Common myeloid progenitor, CD34-positive (primary cell): ENCODE data around the gene AKT3.

ENCODE experiments used
- CTCF ChIA-PET: fragments of 350-600 bp; sonication (Branson Sonifier 250); formaldehyde crosslinking; loops from one replicate; lab custom pipeline; 2021; ENCODE audit warnings: antibody characterized with exemption; lab: Charles Lee
- POLR2A ChIA-PET: fragments of 350-600 bp; sonication (Branson Sonifier 250); formaldehyde crosslinking; loops from one replicate; lab custom pipeline; 2021; ENCODE audit warnings: antibody characterized with exemption; lab: Charles Lee
- DNase-seq, 3 donors: peaks; one replicate each; pipeline versions ENCODE4 v3.0.0 to v3.0.0-alpha.2; 2013
- H3K27ac ChIP-seq, 2 experiments: 1 replicate in 1 of 2; 2 replicates in 1 of 2; pipeline ENCODE4 v1.7.0; 2013; ENCODE audit warnings: inconsistent platforms in 2 of 2, low read length in 2 of 2, mild to moderate bottlenecking in 2 of 2, low read depth in 1 of 2, moderate library complexity in 1 of 2; ENCODE audit not compliant: severe bottlenecking in 2 of 2, insufficient read depth in 1 of 2, poor library complexity in 1 of 2
- H3K27me3 ChIP-seq, 5 experiments: replicated peaks in 2 of 5; 1 replicate in 3 of 5; 2 replicates in 2 of 5; pipeline versions ENCODE4 v1.6.1 to v1.7.0; 2013; ENCODE audit warnings: low read length in 4 of 5, mild to moderate bottlenecking in 2 of 5, moderate library complexity in 2 of 5, inconsistent platforms in 1 of 5; ENCODE audit not compliant: insufficient read depth in 5 of 5, control insufficient read depth in 4 of 5
- H3K36me3 ChIP-seq, 4 experiments: 1 replicate in 2 of 4; 2 replicates in 2 of 4; pipeline versions ENCODE4 v1.6.1 to v1.7.0; 2013; ENCODE audit warnings: low read length in 3 of 4, control low read depth in 1 of 4, mild to moderate bottlenecking in 1 of 4; ENCODE audit not compliant: control insufficient read depth in 4 of 4, insufficient read depth in 4 of 4
- H3K4me1 ChIP-seq, 4 experiments: 1 replicate in 3 of 4; 2 replicates in 1 of 4; pipeline versions ENCODE4 v1.6.1 to v1.7.1; 2013; ENCODE audit warnings: low read length in 3 of 4, mild to moderate bottlenecking in 3 of 4, control low read depth in 1 of 4, inconsistent platforms in 1 of 4, moderate library complexity in 1 of 4; ENCODE audit not compliant: control insufficient read depth in 4 of 4, insufficient read depth in 4 of 4; ENCODE audit errors: control extremely low read depth in 1 of 4
- H3K4me3 ChIP-seq, 7 experiments: 1 replicate in 4 of 7; 2 replicates in 3 of 7; pipeline versions ENCODE4 v1.5.1 to v1.7.0; 2013; ENCODE audit warnings: mild to moderate bottlenecking in 7 of 7, low read length in 6 of 7, moderate library complexity in 6 of 7, inconsistent platforms in 2 of 7, low read depth in 2 of 7, control low read depth in 1 of 7; ENCODE audit not compliant: insufficient read depth in 4 of 7, control insufficient read depth in 1 of 7; ENCODE audit errors: extremely low read depth in 1 of 7
- H3K9me3 ChIP-seq, 5 experiments: 1 replicate in 4 of 5; 2 replicates in 1 of 5; pipeline versions ENCODE4 v1.6.1 to v1.7.1; 2013; ENCODE audit warnings: low read length in 4 of 5, mild to moderate bottlenecking in 2 of 5, inconsistent platforms in 1 of 5, low read depth in 1 of 5, moderate library complexity in 1 of 5; ENCODE audit not compliant: control insufficient read depth in 4 of 5, insufficient read depth in 2 of 5; ENCODE audit errors: control extremely low read depth in 1 of 5
- WGBS: methylation state at CpG from one replicate; pipeline ENCODE4 v1.1.5; 2013; ENCODE audit not compliant: insufficient coverage; 5-methylcytosine and 5-hydroxymethylcytosine counted together

The AKT3 gene

DNA sequence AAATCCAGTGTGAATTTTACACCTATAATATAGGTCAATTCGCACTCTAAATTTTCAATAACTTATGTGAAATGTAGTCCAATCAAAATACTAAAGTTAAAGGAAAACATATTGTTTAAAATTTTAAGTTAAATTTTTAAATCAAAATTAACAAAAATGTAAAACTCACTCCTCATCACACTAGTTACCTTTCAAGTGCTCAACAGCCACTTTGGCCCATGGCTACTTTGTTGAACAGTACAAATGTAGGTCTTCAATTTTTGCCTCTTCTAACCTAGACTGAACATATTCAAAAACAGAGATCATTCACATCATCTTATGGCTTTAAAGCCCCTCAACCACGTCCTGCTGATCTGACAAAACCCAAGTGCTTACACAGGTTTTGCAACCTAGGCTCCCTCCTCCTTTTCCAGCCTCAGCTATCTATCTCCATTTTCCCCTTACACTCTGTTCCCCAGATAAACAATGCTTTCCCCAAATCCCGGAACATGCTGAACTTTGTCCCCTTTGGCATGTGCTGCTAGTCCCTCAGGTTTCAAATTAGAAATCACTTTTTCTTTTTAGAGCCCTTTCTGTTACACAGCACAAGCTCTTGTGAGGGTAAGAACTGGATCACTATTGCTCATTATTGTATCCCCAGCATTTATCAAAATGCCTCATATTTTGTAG is 110.6 kb downstream of the AKT3 start:
- no peak overlapping the region for H3K4me3 ChIP-seq
- 100% methylated on average over 2 of the region's 3 CpGs for WGBS
- no peaks in the 10 kb centered on the region for H3K9me3 ChIP-seq
- CTCF ChIA-PET, result interaction anchor here (0.6 to 0.9 kb wide), 2 partner anchors 9 to 18 kb away, joined by 3 to 4 read pairs; no protein-coding TSS in a partner anchor
- H3K4me1 ChIP-seq, result no peaks in the 10 kb centered on the region
- peaks cover 0 to 3% (median 0%) of the 10 kb centered on the region in 4 experiments for H3K36me3 ChIP-seq
- H3K27me3 ChIP-seq, result no peaks in the 10 kb centered on the region
- no peak overlapping the region for H3K27ac ChIP-seq
- POLR2A ChIA-PET, result no interaction called here
- DNase-seq, result no peak

DNA sequence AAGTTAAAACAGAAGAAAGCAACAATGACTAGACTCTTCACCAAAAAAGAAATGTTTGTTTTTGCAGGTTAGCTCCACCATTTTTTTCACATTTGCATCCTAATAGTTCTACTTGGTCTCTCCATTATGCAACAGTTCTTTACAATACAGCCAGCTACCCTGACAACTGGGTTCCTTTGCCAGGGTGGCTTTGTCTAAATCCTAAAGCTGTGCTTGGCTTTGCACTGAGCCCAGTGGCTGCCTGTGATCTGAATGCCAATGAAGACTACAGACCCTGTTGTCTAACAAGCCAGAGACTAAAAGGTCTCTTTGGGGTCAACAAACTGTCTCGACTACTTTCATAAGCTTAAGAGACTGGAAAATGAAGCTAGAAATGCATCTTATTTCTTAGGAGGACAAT is 112.0 kb downstream of the AKT3 start:
- WGBS, result 100% methylated on average over 1 of the region's 1 CpG

GRCh38 chr1:243735457-243735856 is 114.6 kb downstream of the AKT3 start:
- H3K9me3 ChIP-seq, result peaks cover 0 to 1% (median under 1%) of the 10 kb centered on the region in 5 experiments
- H3K4me3 ChIP-seq, result no peak overlapping the region
- peaks cover 0 to 3% (median 2%) of the 10 kb centered on the region in 4 experiments for H3K36me3 ChIP-seq
- H3K4me1 ChIP-seq, result peaks cover 0 to 7% (median 4%) of the 10 kb centered on the region in 4 experiments
- POLR2A ChIA-PET, result no interaction called here
- no peaks in the 10 kb centered on the region for H3K27me3 ChIP-seq
- H3K27ac ChIP-seq, result no peak overlapping the region
- CTCF ChIA-PET, result interaction anchor here (0.6 kb wide), 1 partner anchor 26 kb away, joined by 3 read pairs; no protein-coding TSS in a partner anchor
- no peak for DNase-seq
- 100% methylated on average over 3 of the region's 3 CpGs for WGBS

More for the DNA sequence above, 112.0 kb downstream of the AKT3 start:
- DNase-seq, result no peak
- Histone ChIP-seq H3K9me3 (no peaks in the 10 kb centered on the region), H3K27ac (no peak overlapping the region), H3K27me3 (no peaks in the 10 kb centered on the region), H3K4me3 (no peak overlapping the region), H3K4me1 (no peaks in the 10 kb centered on the region), H3K36me3 (peaks cover 0 to 3% (median 0%) of the 10 kb centered on the region in 4 experiments)
- ChIA-PET POLR2A (no interaction called here), CTCF (no interaction called here)

- H3K4me3 ChIP-seq, result no peak overlapping the region
- peaks cover 0 to 8% (median 4%) of the 10 kb centered on the region in 5 experiments for H3K9me3 ChIP-seq
- H3K27ac ChIP-seq, result no peak overlapping the region
- WGBS, result no CpG with 5 or more reads among the region's 2 CpGs
- H3K36me3 ChIP-seq, result peaks cover 0 to 11% (median 2%) of the 10 kb centered on the region in 4 experiments
- CTCF ChIA-PET, result interaction anchor here (1.4 kb wide), 1 partner anchor 15 kb away, joined by 4 read pairs; no protein-coding TSS in a partner anchor
- POLR2A ChIA-PET, result no interaction called here
- no peak for DNase-seq
- H3K27me3 ChIP-seq, result no peaks in the 10 kb centered on the region
- H3K4me1 ChIP-seq, result peaks cover 0 to 7% (median 5%) of the 10 kb centered on the region in 4 experiments
These were observed 115.7 kb downstream of the AKT3 start for GRCh38 chr1:243734308-243734695.

- Histone ChIP-seq H3K9me3 (peaks cover 0 to 8% (median 4%) of the 10 kb centered on the region in 5 experiments), H3K27ac (no peak overlapping the region), H3K4me3 (no peak overlapping the region), H3K27me3 (no peaks in the 10 kb centered on the region), H3K4me1 (peaks cover 0 to 7% (median 5%) of the 10 kb centered on the region in 4 experiments), H3K36me3 (peaks cover 0 to 11% (median 2%) of the 10 kb centered on the region in 4 experiments)
- ChIA-PET POLR2A (no interaction called here), CTCF (interaction anchor here (1.2 to 1.4 kb wide), 3 partner anchors 15 to 232 kb away, joined by 3 to 4 read pairs (median 3); no protein-coding TSS in a partner anchor)
- no peak for DNase-seq
- WGBS, result no CpG with 5 or more reads among the region's 1 CpG
These were observed 116.3 kb downstream of the AKT3 start for GRCh38 chr1:243733670-243734307.

- ChIA-PET POLR2A (no interaction called here), CTCF (interaction anchor here (0.6 to 1.7 kb wide), 4 partner anchors 19 to 1535 kb away, joined by 3 to 6 read pairs (median 3); no protein-coding TSS in a partner anchor)
- no peaks in the 10 kb centered on the region for H3K27me3 ChIP-seq
- no peak overlapping the region for H3K27ac ChIP-seq
- DNase-seq, result no peak
- peaks cover 0 to 7% (median 5%) of the 10 kb centered on the region in 4 experiments for H3K4me1 ChIP-seq
- H3K36me3 ChIP-seq, result peaks cover 0 to 11% (median 2%) of the 10 kb centered on the region in 4 experiments
- no peak overlapping the region for H3K4me3 ChIP-seq
- H3K9me3 ChIP-seq, result peaks cover 0 to 8% (median 4%) of the 10 kb centered on the region in 5 experiments
These were observed 117.4 kb downstream of the AKT3 start for GRCh38 chr1:243732637-243733036.
